GM12878 (cell line): ENCODE measurements around the gene EMC1. TPM values are rescaled to one million over a fixed set of nuclear protein-coding genes. Genes with fewer than 3 reads are reported as not detected.

Experiments
- ATAC-seq: fragments of 200-7000 bp; cut with Tn5 transposase; 3 replicates; pipeline ENCODE4 v1.9.1; 2020; ENCODE audit warnings: mild to moderate bottlenecking, moderate library complexity
- BruUV-seq: library from RNA; stranded (reverse); fragments of 400-500 nt; replicated peaks from 2 replicates; lab custom pipeline; 2021; lab: Mats Ljungman, UMichigan
- CTCF ChIA-PET: fragments of 300-600 bp; sonication (Branson Sonifier 250); formaldehyde crosslinking; extraction: SDS; loops from one replicate; lab custom pipeline; 2021; ENCODE audit warnings: inconsistent platforms; lab: Yijun Ruan, JAX
- POLR2A ChIA-PET: fragments of 350-600 bp; formaldehyde crosslinking; extraction: SDS; loops from one replicate; lab custom pipeline; 2021; ENCODE audit warnings: inconsistent platforms; lab: Charles Lee
- RAD21 ChIA-PET: fragments of 300-600 bp; sonication (Branson Sonifier 250); formaldehyde crosslinking; loops from one replicate; lab custom pipeline; 2023; ENCODE audit warnings: antibody characterized with exemption; ENCODE audit not compliant: unreplicated experiment; lab: Charles Lee
- SMC1A ChIA-PET: fragments of 300-600 bp; sonication (Branson Sonifier 250); formaldehyde crosslinking; loops from one replicate; lab custom pipeline; 2023; ENCODE audit not compliant: unreplicated experiment, uncharacterized antibody; lab: Charles Lee
- DNase-seq: peaks from one replicate; pipeline ENCODE4 v3.0.0-alpha.2; 2011; ENCODE audit warnings: low read depth, low spot score
- FAIRE-seq: peaks from 3 replicates; lab custom pipeline; 2011; peaks lifted over from hg19 to GRCh38; lab: Jason Lieb, UNC
- H2AFZ ChIP-seq: 2 replicates; pipeline ENCODE4 v1.6.0; 2011; ENCODE audit warnings: low read depth, low read length, control low read depth; ENCODE audit not compliant: control insufficient read depth
- H3K27ac ChIP-seq: 2 replicates; pipeline ENCODE4 v1.5.1; 2011; ENCODE audit warnings: control low read depth; ENCODE audit not compliant: control insufficient read depth, insufficient read depth
- H3K27me3 ChIP-seq, 2 experiments: replicated peaks in 1 of 2; 2 replicates each; pipeline versions ENCODE4 v1.6.0 to v1.6.1; 2011; ENCODE audit warnings: low read length in 1 of 2; ENCODE audit not compliant: control insufficient read depth in 2 of 2, insufficient read depth in 2 of 2
- H3K36me3 ChIP-seq, 2 experiments: 2 replicates each; pipeline ENCODE4 v1.5.1; 2011; ENCODE audit warnings: low read length in 1 of 2; ENCODE audit not compliant: control insufficient read depth in 2 of 2, insufficient read depth in 2 of 2
- H3K4me1 ChIP-seq: 2 replicates; pipeline ENCODE4 v1.6.1; 2011; ENCODE audit warnings: mild to moderate bottlenecking, low read length, moderate library complexity, mixed read lengths; ENCODE audit not compliant: control insufficient read depth, insufficient read depth
- H3K4me2 ChIP-seq: 2 replicates; pipeline ENCODE4 v1.6.0; 2011; ENCODE audit warnings: control low read depth; ENCODE audit not compliant: control insufficient read depth, insufficient read depth
- H3K4me3 ChIP-seq: fragments of 200-600 bp; sonication (generic); 2 replicates; pipeline ENCODE4 v1.5.1; 2016
- H3K79me2 ChIP-seq: 2 replicates; pipeline ENCODE4 v1.6.0; 2011; ENCODE audit warnings: low read length; ENCODE audit not compliant: control insufficient read depth, insufficient read depth
- H3K9ac ChIP-seq: 2 replicates; pipeline ENCODE4 v1.8.0; 2011; ENCODE audit warnings: low read length, control low read depth, mixed read lengths; ENCODE audit not compliant: control insufficient read depth, insufficient read depth
- H3K9me3 ChIP-seq: replicated peaks from 3 replicates; pipeline ENCODE4 v1.5.1; 2011; ENCODE audit warnings: mild to moderate bottlenecking, low read length; ENCODE audit not compliant: control insufficient read depth, insufficient read depth
- H4K20me1 ChIP-seq: 2 replicates; pipeline ENCODE4 v1.6.0; 2011; ENCODE audit not compliant: control insufficient read depth, insufficient read depth
- BCL11A ChIP-seq: IDR thresholded peaks from 2 replicates; pipeline ENCODE4 v1.6.1; 2011; ENCODE audit warnings: low read depth, low read length
- CHD2 ChIP-seq: IDR thresholded peaks from 2 replicates; pipeline ENCODE4 v1.6.1; 2011; ENCODE audit warnings: low read depth, low read length, improper control_type of control experiment, borderline replicate concordance
- ETV6 ChIP-seq, 2 experiments: fragments of 450-650 bp in 1 of 2; IDR thresholded peaks in 1 of 2; conservative IDR thresholded peaks in 1 of 2; 2 replicates each; pipeline ENCODE4 v1.6.1; 2014; ENCODE audit warnings: antibody characterized with exemption in 1 of 2, borderline replicate concordance in 1 of 2, low read depth in 1 of 2, mild to moderate bottlenecking in 1 of 2, moderate library complexity in 1 of 2
- NFXL1 ChIP-seq: fragments of 450-650 bp; IDR thresholded peaks from 2 replicates; pipeline ENCODE4 v1.6.1; 2017; ENCODE audit warnings: antibody characterized with exemption, mild to moderate bottlenecking, borderline replicate concordance
- NR2C1 ChIP-seq: fragments of 450-650 bp; IDR thresholded peaks from 2 replicates; pipeline ENCODE4 v1.6.1; 2017; ENCODE audit warnings: antibody characterized with exemption, mild to moderate bottlenecking, moderate library complexity
- PAX5 ChIP-seq: IDR thresholded peaks from 2 replicates; pipeline ENCODE4 v1.6.1; 2011; ENCODE audit warnings: low read depth, low read length, borderline replicate concordance
- PAX8 ChIP-seq: fragments of 450-650 bp; IDR thresholded peaks from 2 replicates; pipeline ENCODE4 v1.6.1; 2017; ENCODE audit warnings: mild to moderate bottlenecking, moderate library complexity
- POU2F2 ChIP-seq: IDR thresholded peaks from 3 replicates; pipeline ENCODE4 v1.6.1; 2011; ENCODE audit warnings: low read depth, mild to moderate bottlenecking, low read length, borderline replicate concordance
- SMAD1 ChIP-seq: fragments of 450-650 bp; IDR thresholded peaks from 2 replicates; pipeline ENCODE4 v1.6.1; 2018; ENCODE audit warnings: mild to moderate bottlenecking, low read depth; ENCODE audit not compliant: partially characterized antibody
- SMARCA5 ChIP-seq: fragments of 450-650 bp; IDR thresholded peaks from 2 replicates; pipeline ENCODE4 v1.6.1; 2017; ENCODE audit warnings: mild to moderate bottlenecking
- SREBF2 ChIP-seq: IDR thresholded peaks from 2 replicates; pipeline ENCODE4 v1.6.1; 2012; ENCODE audit warnings: mild to moderate bottlenecking, low read length
- STAT1 ChIP-seq: fragments of 450-650 bp; conservative IDR thresholded peaks from 2 replicates; pipeline ENCODE4 v1.6.1; 2014; ENCODE audit warnings: antibody characterized with exemption, mild to moderate bottlenecking
- ZBED1 ChIP-seq: IDR thresholded peaks from 2 replicates; pipeline ENCODE4 v1.6.1; 2016; ENCODE audit warnings: borderline replicate concordance
- ZNF217 ChIP-seq: fragments of 450-650 bp; IDR thresholded peaks from 2 replicates; pipeline ENCODE4 v1.6.1; 2017; ENCODE audit warnings: antibody characterized with exemption, mild to moderate bottlenecking
- in situ Hi-C: fragments of 300-500 bp; cut with MboI; formaldehyde crosslinking; loops from 9 replicates; pipeline ENCODE4 v1.14.3; 2018; ENCODE audit warnings: mixed read lengths
- intact Hi-C: fragments of 100-400 bp; cut with micrococcal nuclease; formaldehyde crosslinking; loops from one replicate; pipeline ENCODE4 v1.14.2; 2022; ENCODE audit not compliant: unreplicated experiment
- polyA plus RNA-seq, 11 experiments: library from polyadenylated mRNA; depleted of rRNA in 4 of 11; unstranded in 6 of 11; stranded (reverse) in 5 of 11; fragments of >200 nt; fragmentation: Nextera tagmentation in 4 of 11; fragmentation: Illumina TruSeq in 1 of 11; extraction: Ambion mirVana in 4 of 11; extraction: Trizol in 1 of 11; gene quantifications; 1 replicate in 1 of 11; 2 replicates in 10 of 11; pipeline versions ENCODE4 v1.2.1 to v1.2.3, GENCODE V29; 2011 to 2016; ENCODE audit warnings: inconsistent platforms in 2 of 11, missing spikeins in 2 of 11, low read depth in 1 of 11
- total RNA-seq, 4 experiments: library from RNA; depleted of rRNA in 3 of 4; stranded (reverse); fragments of >200 nt in 3 of 4; fragmentation: Illumina TruSeq in 1 of 4; extraction: Trizol in 1 of 4; gene quantifications; 2 replicates each; pipeline versions ENCODE4 v1.2.1 to v1.2.3, GENCODE V29; 2013 to 2021
- TF ChIP-seq, protein P1 (sequence below): IDR thresholded peaks from 2 replicates; pipeline ENCODE4 v1.6.1; 2012; ENCODE audit warnings: low read depth, low read length, improper control_type of control experiment
- TF ChIP-seq, protein P2 (sequence below): fragments of 450-650 bp; IDR thresholded peaks from 2 replicates; pipeline ENCODE4 v1.6.1; 2017; ENCODE audit warnings: mild to moderate bottlenecking, moderate library complexity

EMC1 gene
- total and polyA plus RNA-seq, 10 of the 15 experiments (the other 5 are each of a cell fraction or from before 2014, with no cell fraction given), result 12.2 to 43.6 (median 20.6) TPM

GRCh38 chr1:19212167-19212566 is 39.2 kb downstream of the EMC1 start:
- H3K4me2 ChIP-seq, result peak overlapping the region; percentile 12
- peak overlapping the region; percentile 19; the same call in 1 of the 2 replicates for H3K4me3 ChIP-seq
- ChIA-PET POLR2A (interaction anchor here (0.6 to 0.8 kb wide), 2 partner anchors 17 to 40 kb away, joined by 3 read pairs; partner anchors contain the start of genes EMC1 and MRTO4), CTCF (interaction anchor here (1.1 to 1.2 kb wide), 2 partner anchors 16 to 328 kb away, joined by 3 to 4 read pairs; no protein-coding TSS in a partner anchor), SMC1A (interaction anchor here (1.2 to 2.0 kb wide), 4 partner anchors 10 to 46 kb away, joined by 3 to 10 read pairs (median 6); no protein-coding TSS in a partner anchor), RAD21 (no interaction called here)
- no peaks in the 10 kb centered on the region for H3K9me3 ChIP-seq
- peak overlapping the region; percentile 8; the same call in 1 of the 2 replicates for H3K27ac ChIP-seq
- no peak overlapping the region for H2AFZ ChIP-seq
- peak overlapping the region; percentile 35; the same call in 1 of the 2 replicates for H3K9ac ChIP-seq
- peaks cover 67% of the 10 kb centered on the region for H3K79me2 ChIP-seq
- ATAC-seq (no peak), FAIRE-seq (no peak), DNase-seq (no peak)
- intact Hi-C loops, result no loop called here
- 0 out of 2 replicates have a peak, but pooled peaks cover 3% of the 10 kb centered on the region for H3K4me1 ChIP-seq
- BruUV-seq, result no TSS peak
- H3K36me3 ChIP-seq, result no peaks in the 10 kb centered on the region; a peak in 1 of 4 replicates
- H4K20me1 ChIP-seq, result no peaks in the 10 kb centered on the region; the same call in 1 of the 2 replicates
- TF ChIP-seq SREBF2, result no peak
- TF ChIP-seq, protein P1, sequence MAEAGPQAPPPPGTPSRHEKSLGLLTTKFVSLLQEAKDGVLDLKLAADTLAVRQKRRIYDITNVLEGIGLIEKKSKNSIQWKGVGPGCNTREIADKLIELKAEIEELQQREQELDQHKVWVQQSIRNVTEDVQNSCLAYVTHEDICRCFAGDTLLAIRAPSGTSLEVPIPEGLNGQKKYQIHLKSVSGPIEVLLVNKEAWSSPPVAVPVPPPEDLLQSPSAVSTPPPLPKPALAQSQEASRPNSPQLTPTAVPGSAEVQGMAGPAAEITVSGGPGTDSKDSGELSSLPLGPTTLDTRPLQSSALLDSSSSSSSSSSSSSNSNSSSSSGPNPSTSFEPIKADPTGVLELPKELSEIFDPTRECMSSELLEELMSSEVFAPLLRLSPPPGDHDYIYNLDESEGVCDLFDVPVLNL, result no peak
- TF ChIP-seq ZBED1, result no peak
- no peak for TF ChIP-seq SMARCA5
- TF ChIP-seq, protein P2, sequence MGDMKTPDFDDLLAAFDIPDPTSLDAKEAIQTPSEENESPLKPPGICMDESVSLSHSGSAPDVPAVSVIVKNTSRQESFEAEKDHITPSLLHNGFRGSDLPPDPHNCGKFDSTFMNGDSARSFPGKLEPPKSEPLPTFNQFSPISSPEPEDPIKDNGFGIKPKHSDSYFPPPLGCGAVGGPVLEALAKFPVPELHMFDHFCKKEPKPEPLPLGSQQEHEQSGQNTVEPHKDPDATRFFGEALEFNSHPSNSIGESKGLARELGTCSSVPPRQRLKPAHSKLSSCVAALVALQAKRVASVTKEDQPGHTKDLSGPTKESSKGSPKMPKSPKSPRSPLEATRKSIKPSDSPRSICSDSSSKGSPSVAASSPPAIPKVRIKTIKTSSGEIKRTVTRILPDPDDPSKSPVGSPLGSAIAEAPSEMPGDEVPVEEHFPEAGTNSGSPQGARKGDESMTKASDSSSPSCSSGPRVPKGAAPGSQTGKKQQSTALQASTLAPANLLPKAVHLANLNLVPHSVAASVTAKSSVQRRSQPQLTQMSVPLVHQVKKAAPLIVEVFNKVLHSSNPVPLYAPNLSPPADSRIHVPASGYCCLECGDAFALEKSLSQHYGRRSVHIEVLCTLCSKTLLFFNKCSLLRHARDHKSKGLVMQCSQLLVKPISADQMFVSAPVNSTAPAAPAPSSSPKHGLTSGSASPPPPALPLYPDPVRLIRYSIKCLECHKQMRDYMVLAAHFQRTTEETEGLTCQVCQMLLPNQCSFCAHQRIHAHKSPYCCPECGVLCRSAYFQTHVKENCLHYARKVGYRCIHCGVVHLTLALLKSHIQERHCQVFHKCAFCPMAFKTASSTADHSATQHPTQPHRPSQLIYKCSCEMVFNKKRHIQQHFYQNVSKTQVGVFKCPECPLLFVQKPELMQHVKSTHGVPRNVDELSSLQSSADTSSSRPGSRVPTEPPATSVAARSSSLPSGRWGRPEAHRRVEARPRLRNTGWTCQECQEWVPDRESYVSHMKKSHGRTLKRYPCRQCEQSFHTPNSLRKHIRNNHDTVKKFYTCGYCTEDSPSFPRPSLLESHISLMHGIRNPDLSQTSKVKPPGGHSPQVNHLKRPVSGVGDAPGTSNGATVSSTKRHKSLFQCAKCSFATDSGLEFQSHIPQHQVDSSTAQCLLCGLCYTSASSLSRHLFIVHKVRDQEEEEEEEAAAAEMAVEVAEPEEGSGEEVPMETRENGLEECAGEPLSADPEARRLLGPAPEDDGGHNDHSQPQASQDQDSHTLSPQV, result no peak
- TF ChIP-seq CHD2, result no peak
- TF ChIP-seq NFXL1, result no peak
- no peak for TF ChIP-seq PAX5
- no peak for TF ChIP-seq ETV6 (conservative IDR thresholded peaks at IDR 0.05 in 1 of 2, IDR thresholded peaks at IDR 0.05 in 1 of 2; ENCODE audit: borderline replicate concordance in 1 of 2, low read depth in 1 of 2)
- no peak for TF ChIP-seq STAT1
- TF ChIP-seq BCL11A, result no peak
- TF ChIP-seq PAX8, result no peak
- TF ChIP-seq NR2C1, result no peak
- TF ChIP-seq ZNF217, result no peak
- TF ChIP-seq SMAD1, result no peak
- no peak for TF ChIP-seq POU2F2
- in situ Hi-C loops, result no loop called here
- H3K27me3 ChIP-seq, result no peaks in the 10 kb centered on the region
